ENCODE data around the gene GPR39.

Gene GPR39

DNA sequence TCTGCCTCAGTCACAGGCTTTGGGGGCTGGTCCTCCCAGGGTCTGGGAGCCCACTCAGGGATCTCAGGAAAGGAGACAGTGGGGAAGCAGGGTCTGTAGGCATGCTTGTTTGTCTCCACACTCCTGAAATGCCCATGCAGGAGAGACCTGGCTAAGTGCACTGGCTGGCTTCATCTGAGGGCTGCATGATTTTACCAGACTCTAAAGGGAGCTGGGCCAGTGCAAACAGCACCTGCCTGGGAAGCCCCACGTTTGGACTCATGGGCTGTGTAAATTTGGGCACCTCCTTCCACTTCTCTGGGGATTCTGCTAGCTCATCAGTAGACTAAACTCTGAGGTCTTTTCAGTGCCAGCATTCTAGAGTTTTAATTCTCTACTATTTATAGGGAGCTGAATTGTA lies 219.7 kb downstream of the GPR39 start:
- no peak for TF ChIP-seq POLR2A (IDR thresholded peaks at IDR 0.05; ENCODE audit: low read depth, low read length)
- FAIRE-seq (no peak), DNase-seq (ENCODE audit: insufficient read length, low spot score) (no peak)

DNA sequence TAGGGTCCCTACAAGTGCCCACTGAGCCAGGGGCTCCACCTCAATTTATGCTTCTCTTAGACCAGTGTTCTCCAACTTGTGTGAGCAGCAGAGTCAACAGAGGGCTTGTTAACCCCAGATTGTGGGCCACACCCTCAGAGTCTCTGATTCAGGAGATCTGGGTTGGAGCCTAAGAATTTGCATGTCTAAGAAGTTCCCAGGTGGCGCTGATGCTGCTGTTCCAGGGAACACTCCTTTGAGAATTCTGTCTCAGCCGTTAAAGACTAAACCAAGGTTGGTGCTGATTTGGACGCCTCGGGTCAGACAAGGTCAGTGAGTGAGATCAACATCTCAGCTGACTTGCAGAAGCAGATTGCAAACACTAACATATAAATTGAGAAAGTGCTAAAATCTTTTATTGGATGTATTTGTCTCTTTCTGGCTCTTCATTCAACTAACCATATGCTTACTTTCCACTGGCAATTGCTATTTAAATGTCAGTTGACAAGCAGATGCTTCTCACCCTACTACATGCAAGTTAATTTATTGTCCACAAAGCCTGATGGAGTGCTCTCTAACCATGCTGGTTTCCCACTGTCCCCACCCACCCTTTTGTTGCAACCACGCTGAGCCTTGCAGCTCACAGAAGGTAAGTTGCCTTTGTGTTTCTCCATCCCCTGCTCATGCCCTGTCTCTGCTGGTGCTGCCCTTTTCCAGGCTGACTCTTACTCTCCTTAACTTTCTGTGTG lies 221.9 kb downstream of the GPR39 start:
- DNase-seq (ENCODE audit: insufficient read length, low spot score), result no peak
- no peak for FAIRE-seq
- TF ChIP-seq POLR2A (IDR thresholded peaks at IDR 0.05; ENCODE audit: low read depth, low read length), result no peak

DNA sequence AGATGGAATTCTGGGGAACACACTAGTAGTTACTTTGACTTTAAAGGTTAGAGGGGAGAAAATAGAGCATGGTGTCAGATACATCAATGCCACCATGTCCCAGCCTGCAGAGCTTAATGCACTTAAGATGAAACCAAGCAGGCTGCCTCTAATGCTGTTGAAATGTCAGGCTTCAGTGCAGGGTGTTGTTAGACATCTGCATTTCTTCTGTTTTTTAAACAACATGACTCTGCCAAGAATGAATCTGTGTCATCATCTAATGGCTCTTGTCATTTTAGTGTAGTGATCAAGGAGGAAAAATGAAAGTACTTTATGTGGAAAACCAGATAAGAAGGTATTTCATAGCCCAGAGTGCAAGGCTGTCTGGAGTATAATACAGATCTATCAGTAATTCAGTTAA lies 223.5 kb downstream of the GPR39 start:
- FAIRE-seq (no peak), DNase-seq (ENCODE audit: insufficient read length, low spot score) (no peak)
- TF ChIP-seq POLR2A (IDR thresholded peaks at IDR 0.05; ENCODE audit: low read depth, low read length), result no peak

DNA sequence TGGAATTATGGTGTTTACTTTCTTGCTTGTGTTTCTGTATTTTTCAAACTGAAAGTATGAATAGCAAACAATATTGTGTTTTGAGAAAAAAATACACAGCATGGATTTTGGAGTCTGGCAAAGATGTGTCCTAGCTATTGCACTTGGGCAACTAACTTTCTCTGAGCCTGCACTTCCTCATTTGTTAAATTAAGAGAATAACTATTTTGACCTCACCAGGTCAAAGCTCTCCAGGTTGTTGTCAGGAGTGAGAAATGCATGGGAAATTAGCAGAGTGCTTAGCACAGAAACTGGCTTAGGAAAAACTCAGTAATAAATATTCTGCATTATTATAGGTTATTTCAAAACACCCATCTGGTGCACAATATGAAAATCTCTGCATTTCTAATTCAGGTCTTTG lies 225.2 kb downstream of the GPR39 start:
- no peak for TF ChIP-seq POLR2A (IDR thresholded peaks at IDR 0.05; ENCODE audit: low read depth, low read length)
- DNase-seq (ENCODE audit: insufficient read length, low spot score) (no peak), FAIRE-seq (no peak)

DNA sequence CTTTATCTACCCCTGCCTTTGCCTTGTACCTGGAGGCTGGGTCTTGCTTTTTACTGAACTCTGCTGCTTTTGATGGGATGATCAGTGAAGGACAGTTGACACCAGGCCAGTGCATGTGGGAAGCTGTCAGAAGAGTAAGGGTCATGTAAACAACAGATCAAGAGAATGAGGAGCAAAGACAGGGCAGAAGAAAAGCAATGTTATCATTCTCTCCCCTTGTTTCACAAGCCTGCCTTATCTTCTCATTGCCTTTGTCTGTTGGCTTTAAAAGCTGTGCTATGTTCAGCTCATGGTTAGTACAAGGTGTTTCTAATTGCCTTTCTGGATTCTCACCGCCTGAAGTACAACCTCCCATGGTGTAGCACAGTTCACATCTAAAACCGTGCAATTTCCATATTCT lies 225.8 kb downstream of the GPR39 start:
- DNase-seq (ENCODE audit: insufficient read length, low spot score) (no peak), FAIRE-seq (no peak)
- no peak for TF ChIP-seq POLR2A (IDR thresholded peaks at IDR 0.05; ENCODE audit: low read depth, low read length)

DNA sequence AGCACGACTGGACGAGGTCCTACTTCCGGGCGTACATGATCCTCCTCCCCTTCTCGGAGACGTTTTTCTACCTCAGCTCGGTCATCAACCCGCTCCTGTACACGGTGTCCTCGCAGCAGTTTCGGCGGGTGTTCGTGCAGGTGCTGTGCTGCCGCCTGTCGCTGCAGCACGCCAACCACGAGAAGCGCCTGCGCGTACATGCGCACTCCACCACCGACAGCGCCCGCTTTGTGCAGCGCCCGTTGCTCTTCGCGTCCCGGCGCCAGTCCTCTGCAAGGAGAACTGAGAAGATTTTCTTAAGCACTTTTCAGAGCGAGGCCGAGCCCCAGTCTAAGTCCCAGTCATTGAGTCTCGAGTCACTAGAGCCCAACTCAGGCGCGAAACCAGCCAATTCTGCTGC lies 228.6 kb downstream of the GPR39 start:
- TF ChIP-seq POLR2A (IDR thresholded peaks at IDR 0.05; ENCODE audit: low read depth, low read length), result no peak
- no peak for DNase-seq (ENCODE audit: insufficient read length, low spot score)
- no peak for FAIRE-seq

DNA sequence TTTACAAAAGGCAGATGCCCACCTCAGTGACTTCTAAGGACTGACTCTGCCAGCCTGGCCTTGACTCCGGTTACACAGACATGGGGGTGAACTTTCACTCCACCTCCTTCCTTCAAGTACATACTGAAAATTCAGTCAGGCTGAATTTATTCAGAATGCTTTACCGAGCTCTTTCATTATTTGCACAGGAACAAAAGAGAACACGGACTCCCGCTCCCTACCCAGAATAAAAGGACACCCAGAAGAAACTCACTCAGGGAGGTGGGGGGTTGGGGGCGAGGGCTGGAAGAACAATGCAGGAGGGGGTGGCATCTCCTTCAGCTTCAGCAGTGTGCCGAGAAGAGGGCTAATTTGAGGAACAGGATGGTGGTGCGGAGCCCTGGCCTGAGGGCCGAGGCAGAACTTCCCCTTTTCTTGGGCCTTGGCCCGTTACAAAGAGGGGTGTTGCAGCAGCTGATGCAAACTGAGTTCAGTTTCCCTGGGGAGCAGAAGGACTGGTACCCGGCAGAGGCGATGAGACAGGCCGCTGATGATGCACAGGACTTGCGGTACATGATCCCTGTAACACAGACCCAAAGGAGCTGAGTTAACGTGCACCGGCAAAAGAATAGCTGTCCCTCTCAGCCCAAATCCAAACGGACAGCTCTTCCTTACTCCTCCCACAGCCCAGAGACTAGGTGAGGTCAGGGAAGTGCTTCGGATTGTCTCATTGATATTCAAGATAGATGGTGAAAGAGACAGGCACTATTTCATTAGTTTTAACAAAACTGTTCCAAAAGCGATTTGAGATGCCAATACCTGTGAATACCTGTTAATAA lies 229.3 kb downstream of the GPR39 start:
- DNase-seq (ENCODE audit: insufficient read length, low spot score), result no peak
- no peak for FAIRE-seq

DNA sequence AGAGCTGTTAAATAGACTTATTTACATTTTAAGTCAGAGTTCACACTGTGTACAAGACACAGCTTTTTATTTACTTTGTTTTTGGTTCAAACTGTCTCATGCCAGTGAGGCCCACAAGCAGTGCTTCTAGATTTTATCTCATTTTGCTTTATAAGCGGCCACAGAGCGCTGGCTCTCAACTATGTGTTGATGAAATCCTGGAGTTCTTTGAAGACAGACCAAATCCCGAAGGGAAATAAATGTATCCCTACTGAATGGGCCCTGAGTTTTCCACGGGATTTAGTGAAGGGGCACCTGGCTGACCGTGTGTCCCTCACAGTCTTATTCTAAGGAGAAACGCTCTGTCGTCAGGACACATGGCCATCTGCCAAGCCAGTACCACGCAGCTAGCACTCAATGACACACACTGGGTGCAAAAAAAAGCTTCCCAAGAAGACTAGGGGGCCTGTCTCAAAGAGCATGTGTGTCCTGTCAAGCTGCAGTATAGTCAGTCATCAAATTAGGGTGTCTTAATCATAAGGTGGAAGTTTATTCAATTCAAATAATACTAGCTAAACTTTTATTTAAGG lies 230.0 kb downstream of the GPR39 start:
- FAIRE-seq (no peak), DNase-seq (ENCODE audit: insufficient read length, low spot score) (no peak)
- TF ChIP-seq POLR2A (IDR thresholded peaks at IDR 0.05; ENCODE audit: low read depth, low read length), result no peak

More for the DNA sequence above, 229.3 kb downstream of the GPR39 start:
- no peak for TF ChIP-seq POLR2A (IDR thresholded peaks at IDR 0.05; ENCODE audit: low read depth, low read length)

DNA sequence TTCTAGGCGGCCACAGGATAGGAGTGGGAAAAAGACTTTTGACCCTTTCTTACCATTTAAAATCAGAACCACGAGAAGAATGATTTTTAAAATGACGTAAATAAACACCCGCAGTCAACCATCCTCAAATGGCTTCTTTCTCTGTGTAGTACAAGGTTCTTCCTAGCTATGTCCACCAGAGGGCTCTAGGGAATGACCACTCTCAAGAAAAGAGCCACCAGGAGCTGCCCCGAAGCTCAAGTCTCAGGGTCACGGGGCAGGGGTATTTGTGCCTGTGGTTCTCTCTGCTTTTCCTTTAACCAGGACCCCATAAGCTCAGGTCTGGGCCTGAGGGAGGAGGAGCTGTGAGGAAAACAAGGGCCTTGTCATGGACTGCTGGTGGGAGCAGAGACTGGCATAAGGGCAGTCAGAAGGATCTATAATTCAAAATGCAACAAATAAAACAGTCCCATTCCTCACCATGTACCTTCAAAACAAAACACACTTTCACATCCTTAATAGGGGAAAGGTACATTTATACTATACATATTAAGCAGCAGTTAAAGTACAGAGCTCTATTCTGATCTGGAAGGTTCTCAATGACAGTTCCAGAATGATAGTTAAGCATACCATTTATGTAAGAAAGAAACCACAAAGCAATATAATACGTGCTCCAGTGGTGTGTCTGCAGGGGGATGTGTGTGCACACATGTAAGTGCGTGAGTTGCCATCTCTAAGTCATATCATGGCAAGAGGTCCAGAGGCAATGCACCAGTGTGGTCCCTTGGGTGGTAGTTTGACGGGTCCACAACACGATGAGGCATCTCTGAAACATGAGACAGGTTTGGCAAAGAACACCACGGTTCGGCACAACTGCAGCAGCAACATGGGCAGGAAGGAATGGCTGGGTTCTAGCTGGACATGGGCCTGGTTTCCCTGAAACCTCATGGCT lies 234.8 kb downstream of the GPR39 start:
- no peak for TF ChIP-seq POLR2A (IDR thresholded peaks at IDR 0.05; ENCODE audit: low read depth, low read length)
- FAIRE-seq, result no peak
- DNase-seq (ENCODE audit: insufficient read length, low spot score), result peak; percentile 12

DNA sequence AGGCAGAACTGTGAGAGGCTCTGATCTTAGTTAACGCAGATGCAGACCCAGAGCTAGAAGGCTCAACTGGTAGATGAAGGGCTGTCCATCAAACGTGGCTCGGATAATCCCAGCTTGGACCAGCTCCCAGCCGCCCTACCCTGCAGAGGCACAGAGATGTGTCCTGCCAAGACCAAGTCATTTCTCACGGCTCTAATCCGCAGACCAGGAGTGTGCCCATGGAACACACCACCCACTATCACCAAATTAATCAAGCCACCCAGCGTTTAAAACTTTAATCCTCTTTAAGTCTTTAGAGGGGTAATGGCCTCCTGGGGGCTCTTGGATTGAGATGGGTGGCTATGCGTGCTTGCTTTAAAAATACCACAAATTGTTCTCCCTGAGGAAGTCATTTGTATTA lies 235.9 kb downstream of the GPR39 start:
- TF ChIP-seq POLR2A (IDR thresholded peaks at IDR 0.05; ENCODE audit: low read depth, low read length), result no peak
- FAIRE-seq, result no peak
- no peak for DNase-seq (ENCODE audit: insufficient read length, low spot score)

DNA sequence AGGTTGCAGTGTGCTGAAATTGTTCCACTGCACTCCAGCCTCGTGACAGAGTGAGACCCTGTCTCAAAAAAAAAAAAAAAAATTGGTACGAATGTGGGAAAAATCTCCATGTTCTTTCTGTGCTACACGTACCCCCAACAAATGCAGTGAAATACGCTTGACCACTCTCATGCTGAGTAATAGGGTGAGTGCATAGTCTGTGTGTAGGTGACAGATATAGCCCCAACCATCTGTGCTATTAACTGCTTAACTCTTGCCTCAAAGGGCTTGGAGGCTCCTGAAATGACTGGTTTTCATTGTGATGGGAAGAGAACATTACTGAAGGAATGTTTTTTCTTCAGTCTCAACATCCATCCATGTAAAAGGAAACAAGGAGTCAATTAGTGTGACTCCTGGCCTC lies 237.7 kb downstream of the GPR39 start:
- FAIRE-seq (no peak), DNase-seq (ENCODE audit: insufficient read length, low spot score) (no peak)
- TF ChIP-seq POLR2A (IDR thresholded peaks at IDR 0.05; ENCODE audit: low read depth, low read length), result no peak

DNA sequence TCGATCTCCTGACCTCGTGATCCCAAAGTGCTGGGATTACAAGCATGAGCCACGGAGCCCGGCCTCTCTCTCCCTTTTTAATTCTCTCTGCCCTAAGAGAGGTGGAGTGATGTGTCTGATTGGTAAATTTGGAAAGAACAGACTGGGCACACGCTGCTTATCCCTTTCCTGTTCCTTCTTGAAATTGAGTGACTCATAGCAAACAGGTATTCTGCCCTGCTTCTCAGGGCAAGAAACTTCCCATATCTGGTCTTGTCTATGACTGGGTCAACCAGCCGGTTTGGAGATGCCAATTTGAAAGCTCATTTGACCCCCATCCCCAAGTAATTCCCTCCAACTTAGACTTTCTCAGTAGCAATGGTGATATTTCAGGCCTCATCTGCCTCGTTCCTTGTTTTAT lies 238.4 kb downstream of the GPR39 start:
- FAIRE-seq (no peak), DNase-seq (ENCODE audit: insufficient read length, low spot score) (no peak)
- TF ChIP-seq POLR2A (IDR thresholded peaks at IDR 0.05; ENCODE audit: low read depth, low read length), result no peak

DNA sequence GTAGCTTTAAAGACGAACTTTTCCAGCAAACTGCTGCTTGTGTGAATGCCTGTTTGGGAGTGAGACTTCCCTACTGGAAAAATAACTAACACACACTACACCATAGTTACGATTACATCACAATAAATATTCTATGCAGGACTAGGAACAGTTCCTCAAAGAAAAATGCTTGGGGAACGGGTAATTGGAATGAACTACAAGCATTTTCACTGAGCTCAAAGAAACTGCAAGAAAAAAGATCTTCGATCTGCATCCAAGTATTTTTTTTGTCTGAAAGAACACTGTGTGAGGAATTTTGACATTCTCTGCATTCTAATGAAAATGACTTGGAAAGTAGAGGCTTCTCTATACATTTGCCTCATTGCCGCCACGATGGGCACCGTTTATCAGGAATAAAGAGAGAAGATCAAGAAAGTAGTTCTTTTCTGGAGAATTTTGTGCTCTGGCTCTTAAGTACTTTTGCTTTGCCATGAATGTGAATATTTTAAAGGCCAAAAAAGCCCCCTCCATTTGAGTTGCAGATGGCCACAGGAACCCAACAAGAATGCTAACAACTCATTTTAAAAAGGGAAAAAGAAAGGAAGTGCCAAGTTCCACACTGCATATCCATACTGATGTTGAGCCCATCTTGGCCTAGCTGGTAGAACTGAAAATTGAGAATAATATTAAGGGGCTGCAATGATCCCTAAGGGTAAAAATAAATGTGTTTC lies 239.8 kb downstream of the GPR39 start:
- DNase-seq (ENCODE audit: insufficient read length, low spot score) (no peak), FAIRE-seq (no peak)
- TF ChIP-seq POLR2A (IDR thresholded peaks at IDR 0.05; ENCODE audit: low read depth, low read length), result no peak

Data from H54 (cell line).